GM08714 (cell line): ENCODE measurements around the gene PCDH9.

Source experiments
- H3K4me3 ChIP-seq: fragments of 200-500 bp; sonication (Bioruptor generic); 2 replicates; pipeline ENCODE4 v1.5.1; 2014; ENCODE audit warnings: mild to moderate bottlenecking, low read length, inconsistent platforms
- ZNF274 ChIP-seq: IDR thresholded peaks from 2 replicates; pipeline ENCODE4 v1.6.1; 2012; ENCODE audit warnings: mild to moderate bottlenecking, low read depth, low read length

The PCDH9 gene

DNA sequence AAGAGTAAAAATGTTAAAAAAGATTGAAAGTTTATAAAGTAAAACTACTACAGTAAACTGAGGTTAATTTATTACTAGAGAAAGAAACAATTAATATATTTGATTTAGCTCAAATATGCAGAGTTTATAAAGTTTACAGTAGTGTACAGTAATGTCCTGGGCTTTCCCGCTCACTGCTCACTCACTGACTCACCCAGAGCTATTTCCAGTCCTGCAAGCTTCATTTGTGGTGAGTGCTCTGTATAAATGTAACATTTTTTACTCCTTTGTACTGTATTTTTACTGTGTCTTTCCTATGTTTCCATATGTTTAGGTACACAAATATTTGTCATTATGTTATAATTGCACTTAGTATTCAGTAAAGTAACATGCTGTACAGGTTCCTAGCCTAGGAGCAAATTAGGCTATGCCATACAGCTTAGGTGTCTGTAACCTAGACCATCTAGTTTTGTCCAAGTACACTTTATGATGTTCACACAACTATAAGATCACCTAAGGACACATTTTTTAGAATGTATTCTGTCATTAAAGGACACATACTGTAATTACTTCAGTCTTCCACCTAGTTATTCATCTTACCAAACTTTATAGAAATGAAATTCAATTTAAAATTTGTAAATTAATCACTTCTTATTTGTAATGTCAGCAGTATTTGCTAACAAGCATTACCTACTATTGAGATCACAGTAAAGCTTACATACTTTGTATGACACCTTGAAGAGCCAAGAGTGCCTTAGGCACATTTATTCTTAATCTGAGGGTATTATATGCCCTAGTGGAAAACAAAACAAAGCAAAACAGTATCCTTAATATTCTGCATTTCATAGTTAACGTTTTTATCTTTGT is 683.4 kb downstream of the PCDH9 start:
- H3K4me3 ChIP-seq: no peak overlapping the region
- TF ChIP-seq ZNF274: no peak

DNA sequence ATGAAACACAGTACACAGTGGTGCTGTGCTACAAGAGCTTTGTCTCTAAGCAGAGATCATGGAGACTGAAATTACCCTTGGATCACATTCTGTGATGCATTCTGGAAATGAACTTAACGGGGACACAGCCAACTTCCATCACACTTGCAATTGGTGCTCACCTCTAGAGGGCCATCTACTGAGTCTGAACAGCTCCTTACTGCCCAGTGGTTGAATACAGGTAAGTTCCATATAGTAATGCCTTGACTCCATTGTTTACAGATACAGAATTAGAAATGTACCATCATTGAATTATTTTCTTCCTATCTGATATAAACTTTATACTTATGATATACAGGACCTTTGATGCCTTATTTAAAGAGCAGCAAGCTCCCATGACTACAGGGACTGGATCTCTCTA is 686.4 kb downstream of the PCDH9 start:
- H3K4me3 ChIP-seq: no peak overlapping the region
- TF ChIP-seq ZNF274: no peak

DNA sequence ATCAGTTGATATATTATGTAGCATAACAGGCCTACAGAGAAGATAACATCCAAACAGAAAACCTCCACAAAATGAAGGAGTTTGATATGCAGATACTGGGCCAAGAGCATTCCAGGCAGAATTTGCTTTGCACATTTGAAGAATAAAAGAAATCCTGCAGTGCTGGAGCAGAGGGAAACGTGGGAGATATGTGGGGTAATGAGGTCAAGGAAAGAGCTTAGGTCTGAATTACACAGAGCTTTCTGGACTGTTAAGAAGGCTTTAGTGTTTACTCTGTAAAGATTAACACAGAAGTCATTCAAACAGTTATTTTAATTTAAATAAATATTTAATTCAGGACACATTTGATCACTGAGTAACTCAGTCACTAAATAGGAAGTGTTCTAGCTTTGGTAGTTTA is 692.7 kb downstream of the PCDH9 start:
- no peak for TF ChIP-seq ZNF274
- no peak overlapping the region for H3K4me3 ChIP-seq

DNA sequence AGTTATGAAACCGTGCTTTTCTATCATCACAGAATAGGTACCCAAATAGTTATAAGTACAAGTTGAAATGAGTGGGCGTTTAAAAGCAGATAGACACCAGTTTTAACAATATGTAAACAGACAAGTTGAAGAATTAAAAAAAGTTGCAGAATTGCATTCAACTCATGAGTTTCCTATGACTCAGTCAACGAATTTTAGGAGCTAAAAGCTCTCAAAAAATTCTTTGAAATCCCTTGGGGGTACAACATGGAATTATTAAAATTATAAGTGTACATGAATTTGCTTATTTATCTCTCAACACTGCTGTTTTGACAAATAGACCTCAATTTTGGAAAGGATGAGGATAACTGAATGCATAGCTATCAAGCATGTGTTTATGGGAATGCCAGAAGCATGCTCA is 693.4 kb downstream of the PCDH9 start:
- no peak overlapping the region for H3K4me3 ChIP-seq
- TF ChIP-seq ZNF274: no peak

DNA sequence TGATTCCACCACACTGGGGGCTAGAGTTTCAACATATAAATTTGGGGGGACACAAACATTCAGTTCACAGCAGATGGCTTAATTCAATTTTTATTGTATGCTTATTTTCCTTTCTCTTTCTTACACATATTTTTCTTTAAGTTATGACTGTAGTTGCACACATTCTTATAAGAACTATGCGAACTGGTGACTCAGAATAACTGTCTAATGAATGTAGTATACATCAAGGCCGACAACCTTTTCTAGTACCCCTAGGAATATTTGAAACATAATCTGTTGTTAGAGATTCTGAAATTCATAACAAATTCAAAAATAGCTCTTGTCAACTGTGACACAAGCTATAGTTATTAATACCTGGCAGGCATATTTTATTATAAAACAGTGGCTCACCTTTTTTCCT is 695.6 kb downstream of the PCDH9 start:
- no peak overlapping the region for H3K4me3 ChIP-seq
- TF ChIP-seq ZNF274: no peak

DNA sequence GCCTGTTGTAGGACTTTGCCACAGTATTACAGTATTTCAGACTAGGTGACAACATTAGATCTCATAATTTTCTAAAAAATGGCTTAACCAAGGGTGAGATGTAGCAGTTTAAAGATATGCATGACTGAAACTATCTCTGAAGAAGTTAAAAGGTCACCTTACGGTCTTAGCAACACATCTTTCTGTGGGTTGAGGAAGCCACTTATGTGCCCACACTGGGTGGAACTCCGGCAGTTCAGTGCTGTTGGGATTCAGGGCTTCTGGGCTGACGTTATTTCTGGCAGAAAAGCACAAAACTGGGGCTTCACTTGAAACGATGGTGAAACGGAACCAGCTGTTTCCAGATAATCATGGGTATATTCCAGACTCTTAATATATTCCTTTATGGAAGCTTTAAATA is 697.3 kb downstream of the PCDH9 start:
- no peak for TF ChIP-seq ZNF274
- H3K4me3 ChIP-seq: no peak overlapping the region

DNA sequence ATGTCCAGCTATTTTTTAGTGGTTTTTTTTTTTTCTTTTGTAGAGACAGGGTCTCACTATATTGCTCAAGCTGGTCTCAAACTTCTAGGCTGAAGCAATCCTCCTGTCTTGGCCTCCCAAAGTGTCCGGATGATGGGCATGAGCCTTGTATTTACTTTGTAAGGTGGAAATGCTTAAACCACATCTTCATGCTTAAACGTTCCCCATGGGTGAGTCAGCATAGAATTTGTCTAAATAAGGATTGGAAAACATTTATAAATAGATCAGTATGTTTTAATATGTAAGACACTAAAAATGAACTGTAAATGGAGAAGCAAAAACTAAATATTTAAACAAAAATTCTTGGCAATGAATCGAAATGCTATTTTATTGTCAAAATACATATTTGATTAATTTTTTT is 698.0 kb downstream of the PCDH9 start:
- no peak overlapping the region for H3K4me3 ChIP-seq
- no peak for TF ChIP-seq ZNF274

DNA sequence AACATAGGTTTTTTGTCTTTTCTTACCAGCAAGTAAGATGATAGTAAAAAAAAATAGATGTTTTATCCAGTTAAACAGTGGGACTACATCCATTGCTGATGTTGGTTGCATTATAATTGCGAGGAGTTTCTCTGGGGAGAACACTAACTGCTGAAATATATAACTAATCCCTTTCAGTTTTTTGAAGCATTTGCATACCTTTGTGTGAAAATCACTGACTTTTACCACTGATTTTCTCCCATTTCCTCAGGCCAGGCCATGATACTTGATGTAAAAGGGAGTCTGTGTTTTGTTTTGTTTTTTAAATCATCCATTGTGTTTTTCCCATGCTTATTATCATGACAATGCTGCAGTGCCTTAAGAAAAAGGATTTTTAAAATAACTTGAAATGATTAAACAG is 699.5 kb downstream of the PCDH9 start:
- no peak for TF ChIP-seq ZNF274
- H3K4me3 ChIP-seq: no peak overlapping the region

DNA sequence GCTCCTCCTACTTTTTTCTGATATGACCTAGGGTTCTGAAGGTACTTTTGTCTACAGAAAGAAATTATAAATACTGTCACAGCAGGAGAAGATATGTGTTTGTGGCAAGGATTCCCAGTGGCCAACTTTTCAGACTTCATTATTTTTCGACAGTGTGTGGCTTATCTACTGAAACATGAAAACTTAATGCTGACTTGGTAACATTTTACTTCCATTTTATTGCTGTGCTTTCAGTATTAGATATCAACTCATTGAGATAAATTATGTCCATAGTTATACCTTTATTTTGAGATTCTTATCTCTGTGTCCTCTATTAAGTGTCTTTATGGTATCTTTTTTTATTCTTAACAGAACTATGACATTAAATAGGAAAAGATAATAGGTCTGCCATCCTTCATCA is 700.0 kb downstream of the PCDH9 start:
- H3K4me3 ChIP-seq: no peak overlapping the region
- TF ChIP-seq ZNF274: no peak

DNA sequence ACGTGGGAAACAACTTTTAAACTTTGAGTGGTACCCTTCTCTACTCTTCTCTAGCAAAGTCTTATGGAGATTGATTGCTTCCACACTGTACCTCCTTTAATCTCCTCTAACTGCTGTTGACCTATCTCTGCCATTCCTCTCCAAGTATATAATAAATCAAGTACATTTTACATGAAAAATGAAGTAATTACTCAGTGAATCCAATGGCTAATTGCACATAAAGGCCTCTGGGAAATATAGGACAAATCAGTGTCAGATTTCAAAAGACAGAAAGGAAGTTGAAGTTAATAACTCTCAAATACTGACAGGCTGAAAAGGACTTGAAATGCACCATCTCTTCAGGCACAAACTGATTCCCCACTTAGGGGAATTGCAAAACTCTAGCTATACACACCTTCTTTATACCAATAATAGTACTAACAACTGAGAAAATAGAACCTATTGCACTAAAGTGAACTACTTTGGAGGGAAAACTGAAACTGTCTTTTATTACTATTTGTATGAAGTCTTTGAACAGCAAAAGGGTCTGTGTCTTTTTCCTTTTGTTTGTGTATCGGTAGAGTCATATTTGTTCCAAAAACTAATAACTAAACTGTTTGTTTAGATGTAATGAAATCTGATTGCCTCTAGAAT is 701.1 kb downstream of the PCDH9 start:
- no peak for TF ChIP-seq ZNF274
- H3K4me3 ChIP-seq: no peak overlapping the region

DNA sequence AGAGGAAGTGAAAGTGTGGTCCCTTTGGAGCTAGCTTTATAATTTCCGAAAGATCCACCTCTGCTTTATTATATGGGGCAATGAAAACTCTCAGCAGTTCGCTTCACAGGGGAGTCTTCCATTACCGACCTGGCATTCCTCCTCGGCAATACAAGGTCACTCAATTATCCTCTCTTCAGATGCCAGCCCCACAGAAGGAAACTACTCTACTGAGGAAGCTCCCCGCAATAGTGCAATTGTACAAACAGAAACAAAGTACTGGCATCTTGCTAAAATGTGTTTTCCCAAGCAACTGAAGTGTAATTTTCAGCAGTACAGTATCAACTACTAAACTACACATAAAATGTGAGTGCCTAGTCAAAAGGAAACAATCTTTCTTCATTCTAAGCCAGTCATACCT is 702.0 kb downstream of the PCDH9 start:
- TF ChIP-seq ZNF274: no peak
- no peak overlapping the region for H3K4me3 ChIP-seq

DNA sequence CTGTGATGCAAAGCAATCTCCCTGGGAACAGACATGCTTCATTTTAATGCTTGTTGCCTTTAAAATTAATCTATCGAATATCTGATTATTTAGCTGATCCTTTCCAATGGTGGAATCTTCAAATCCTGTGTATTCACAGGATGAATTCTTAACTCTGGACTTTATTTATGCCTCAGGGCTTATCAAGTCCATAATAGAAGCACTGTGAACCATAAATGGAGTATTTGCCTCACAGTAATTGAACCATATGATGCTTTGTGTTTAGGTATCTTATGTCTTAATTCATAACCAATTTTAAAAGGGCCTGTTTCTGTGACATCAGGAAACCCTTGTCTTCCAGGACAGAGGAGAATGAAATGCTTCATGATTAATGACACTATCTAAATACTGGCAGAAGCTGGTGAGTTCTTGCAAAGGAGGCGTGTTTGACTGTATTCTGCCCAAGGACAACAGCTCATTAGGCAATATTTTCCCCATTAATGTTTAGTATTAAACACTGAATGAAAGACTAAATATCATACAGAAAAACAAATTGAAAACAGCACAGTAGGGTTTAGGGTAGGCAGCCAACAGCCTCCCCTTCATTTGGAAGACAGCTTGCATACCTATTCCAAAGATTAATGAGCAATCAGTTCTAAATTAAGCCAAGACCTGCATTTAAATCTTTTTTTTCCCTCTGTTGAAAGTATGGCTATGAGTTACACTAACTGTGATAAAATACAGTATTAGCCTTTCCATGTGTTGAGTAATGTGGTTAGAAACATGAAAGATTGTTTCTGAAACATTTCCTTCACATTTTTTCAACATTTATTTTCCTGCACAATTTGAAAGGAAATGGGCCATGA is 709.4 kb downstream of the PCDH9 start:
- TF ChIP-seq ZNF274: no peak
- H3K4me3 ChIP-seq: no peak overlapping the region

DNA sequence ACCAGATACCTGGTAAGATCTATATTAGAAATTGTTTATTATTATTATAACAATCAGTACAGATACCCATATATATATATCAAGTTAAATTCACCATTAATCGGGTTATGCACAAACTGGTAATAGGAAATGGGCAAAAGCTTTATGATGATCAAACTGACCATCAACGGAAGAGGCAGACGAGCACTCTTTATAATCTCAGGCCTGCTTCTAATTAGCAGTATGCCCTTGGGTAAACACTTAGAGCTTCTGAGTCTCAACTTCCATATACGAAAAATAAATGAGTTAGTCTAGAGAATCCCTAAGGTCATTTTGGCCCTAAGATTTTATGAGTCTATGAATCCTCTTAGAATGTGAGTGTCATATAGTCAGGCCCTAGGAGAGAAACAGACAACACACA is 710.9 kb downstream of the PCDH9 start:
- no peak for TF ChIP-seq ZNF274
- H3K4me3 ChIP-seq: no peak overlapping the region

DNA sequence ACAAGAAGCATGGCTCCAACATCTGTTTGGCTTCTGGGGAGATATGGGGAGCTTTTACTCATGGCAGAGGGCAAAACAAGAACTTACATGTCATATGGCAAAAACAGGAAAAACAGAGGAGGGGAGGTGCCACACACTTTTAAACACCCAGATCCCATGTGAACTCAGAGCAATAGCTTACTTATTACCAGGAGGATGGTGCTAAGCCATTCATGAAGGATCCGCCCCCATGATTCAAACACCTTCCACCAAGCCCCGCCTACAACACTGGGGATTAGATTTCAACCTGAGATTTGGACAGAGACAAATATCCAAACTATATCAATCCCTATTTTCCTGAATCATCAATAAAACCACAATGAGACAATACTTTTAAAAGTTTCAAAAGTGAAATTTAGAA is 712.1 kb downstream of the PCDH9 start:
- H3K4me3 ChIP-seq: no peak overlapping the region
- TF ChIP-seq ZNF274: no peak

DNA sequence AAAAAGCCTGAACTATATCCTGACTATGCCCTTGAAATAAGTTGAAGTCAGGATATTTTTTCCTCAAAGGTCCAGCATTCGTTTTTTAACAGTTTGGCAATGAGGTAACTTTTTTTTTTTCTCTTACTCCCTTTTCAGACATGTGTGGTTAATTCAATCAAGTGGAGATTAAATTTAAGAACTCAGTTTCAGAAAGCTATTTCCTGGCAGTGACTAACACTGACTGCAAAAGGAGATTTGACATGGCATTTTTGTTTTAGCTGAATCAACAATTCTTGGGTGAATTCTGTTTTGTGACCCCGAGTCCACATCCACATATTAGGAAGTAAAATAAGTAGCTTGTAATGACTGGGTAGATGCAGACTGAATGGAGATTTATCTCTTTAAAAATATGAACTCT is 716.4 kb downstream of the PCDH9 start:
- no peak overlapping the region for H3K4me3 ChIP-seq
- no peak for TF ChIP-seq ZNF274
